ENCODE measurements around the gene SORT1. TPM values are rescaled to one million over a fixed set of nuclear protein-coding genes. Genes with fewer than 3 reads are reported as not detected.

Gene SORT1
- total RNA-seq, 1 experiment from 2014 or later = 9.2 TPM

DNA sequence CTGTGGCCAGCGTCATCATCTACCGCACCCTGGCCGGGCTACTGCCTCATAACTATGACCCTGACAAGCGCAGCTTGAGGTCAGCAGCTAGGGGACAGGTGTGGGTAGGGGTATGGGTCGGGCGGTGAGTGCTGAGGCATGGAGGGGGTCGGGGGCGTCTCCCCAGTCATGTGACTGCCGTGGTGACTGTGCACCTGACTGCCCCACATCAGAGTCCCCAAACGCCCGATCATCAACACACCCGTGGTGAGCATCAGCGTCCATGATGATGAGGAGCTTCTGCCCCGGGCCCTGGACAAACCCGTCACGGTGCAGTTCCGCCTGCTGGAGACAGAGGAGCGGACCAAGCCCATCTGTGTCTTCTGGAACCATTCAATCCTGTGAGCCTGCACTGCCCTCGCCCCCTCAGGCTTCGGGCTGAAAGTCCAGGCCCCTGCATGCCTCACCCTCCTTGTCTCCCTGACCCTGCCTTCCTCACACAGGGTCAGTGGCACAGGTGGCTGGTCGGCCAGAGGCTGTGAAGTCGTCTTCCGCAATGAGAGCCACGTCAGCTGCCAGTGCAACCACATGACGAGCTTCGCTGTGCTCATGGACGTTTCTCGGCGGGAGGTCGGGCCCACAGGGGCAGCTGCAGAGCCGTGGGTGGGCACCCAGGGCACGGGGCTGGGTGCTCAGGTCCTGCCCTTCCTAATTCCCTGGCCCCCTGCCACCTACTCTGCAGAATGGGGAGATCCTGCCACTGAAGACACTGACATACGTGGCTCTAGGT is 128.3 kb downstream of the SORT1 start:
- Histone ChIP-seq H3K4me1 (ENCODE audit: insufficient read depth, low read length) (peaks cover 27% of the 10 kb centered on the region), H3K36me3 (ENCODE audit: low read depth, low read length) (no peaks in the 10 kb centered on the region), H3K9ac (ENCODE audit: low read length) (no peak overlapping the region), H3K79me2 (ENCODE audit: low read length) (no peaks in the 10 kb centered on the region), H3F3A (ENCODE audit: low read length, unreplicated experiment) (no peaks in the 10 kb centered on the region), H3K9me3 (ENCODE audit: low read length) (no peaks in the 10 kb centered on the region), H3K27ac (ENCODE audit: low read length) (no peak overlapping the region), H3K9me2 (replicated peaks; ENCODE audit: low read length) (no peaks in the 10 kb centered on the region), H3K4me2 (ENCODE audit: low read length) (no peak overlapping the region), H3K4me3 (ENCODE audit: low read length) (no peak overlapping the region), H2AFZ (ENCODE audit: low read length) (no peak overlapping the region), H3K27me3 (ENCODE audit: low read length) (no peaks in the 10 kb centered on the region), H4K20me1 (ENCODE audit: low read length) (no peaks in the 10 kb centered on the region)
- intact Hi-C loops (cut with micrococcal nuclease) = no loop called here
- TF ChIP-seq EZH2 (IDR thresholded peaks at IDR 0.05; ENCODE audit: low read length, unreplicated experiment) = no peak
- TF ChIP-seq CTCF (conservative IDR thresholded peaks at IDR 0.05; ENCODE audit: low read depth, low read length) = no peak
- TF ChIP-seq EZH2phosphoT487 (IDR thresholded peaks at IDR 0.05; ENCODE audit: borderline replicate concordance, low read length) = no peak
- DNase-seq (no peak), ATAC-seq (no peak)
- ChIA-PET POLR2A (ENCODE audit: unreplicated experiment) (no interaction called here), CTCF (no interaction called here)
- no TSS peak for BruUV-seq (replicated peaks)

DNA sequence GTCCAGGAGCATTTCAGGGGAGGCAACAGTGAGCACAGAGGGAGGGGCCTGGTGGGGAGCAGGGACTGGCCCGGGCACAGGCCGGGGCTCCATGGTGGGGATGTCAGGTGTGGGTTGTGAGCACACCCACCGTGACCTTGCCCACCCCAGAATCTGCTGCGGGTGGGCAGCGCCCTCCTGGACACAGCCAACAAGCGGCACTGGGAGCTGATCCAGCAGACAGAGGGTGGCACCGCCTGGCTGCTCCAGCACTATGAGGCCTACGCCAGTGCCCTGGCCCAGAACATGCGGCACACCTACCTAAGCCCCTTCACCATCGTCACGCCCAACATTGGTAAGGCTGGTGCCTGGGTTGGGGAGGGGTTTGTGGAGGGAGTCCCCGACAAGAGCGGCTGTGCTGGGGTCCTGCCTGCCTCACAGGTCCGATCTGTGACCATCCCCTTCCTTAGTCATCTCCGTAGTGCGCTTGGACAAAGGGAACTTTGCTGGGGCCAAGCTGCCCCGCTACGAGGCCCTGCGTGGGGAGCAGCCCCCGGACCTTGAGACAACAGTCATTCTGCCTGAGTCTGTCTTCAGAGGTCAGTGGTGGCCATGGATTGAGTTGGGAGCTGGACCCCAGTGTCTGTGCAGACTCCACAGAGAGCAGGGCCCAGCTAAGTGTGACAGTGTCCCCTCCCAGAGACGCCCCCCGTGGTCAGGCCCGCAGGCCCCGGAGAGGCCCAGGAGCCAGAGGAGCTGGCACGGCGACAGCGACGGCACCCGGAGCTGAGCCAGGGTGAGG is 129.1 kb downstream of the SORT1 start:
- no peak for DNase-seq
- ATAC-seq = no peak

More for the DNA sequence above, 129.1 kb downstream of the SORT1 start:
- ChIA-PET CTCF (no interaction called here), POLR2A (ENCODE audit: unreplicated experiment) (no interaction called here)
- Histone ChIP-seq H2AFZ (ENCODE audit: low read length) (no peak overlapping the region), H3K4me1 (ENCODE audit: insufficient read depth, low read length) (peaks cover 19% of the 10 kb centered on the region), H3K9me2 (replicated peaks; ENCODE audit: low read length) (no peaks in the 10 kb centered on the region), H3K9me3 (ENCODE audit: low read length) (no peaks in the 10 kb centered on the region), H3K36me3 (ENCODE audit: low read depth, low read length) (no peaks in the 10 kb centered on the region), H4K20me1 (ENCODE audit: low read length) (no peaks in the 10 kb centered on the region), H3K9ac (ENCODE audit: low read length) (no peak overlapping the region), H3K79me2 (ENCODE audit: low read length) (no peaks in the 10 kb centered on the region), H3K4me3 (ENCODE audit: low read length) (no peak overlapping the region), H3K4me2 (ENCODE audit: low read length) (no peak overlapping the region), H3F3A (ENCODE audit: low read length, unreplicated experiment) (no peaks in the 10 kb centered on the region), H3K27me3 (ENCODE audit: low read length) (no peaks in the 10 kb centered on the region), H3K27ac (ENCODE audit: low read length) (no peak overlapping the region)
- BruUV-seq (replicated peaks) = no TSS peak
- intact Hi-C loops (cut with micrococcal nuclease) = no loop called here
- TF ChIP-seq EZH2 (IDR thresholded peaks at IDR 0.05; ENCODE audit: low read length, unreplicated experiment) (no peak), CTCF (conservative IDR thresholded peaks at IDR 0.05; ENCODE audit: low read depth, low read length) (no peak), EZH2phosphoT487 (IDR thresholded peaks at IDR 0.05; ENCODE audit: borderline replicate concordance, low read length) (no peak)
